Vagina (tissue), 2 donors: ENCODE results near the gene CASP8.

Experiments used
- POLR2A ChIP-seq, 2 donors: fragments of 450-650 bp; IDR thresholded peaks; one replicate each; pipeline ENCODE4 v1.6.1; 2017; ENCODE audit warnings: antibody characterized with exemption in 2 of 2, mild to moderate bottlenecking in 2 of 2, moderate library complexity in 2 of 2
- POLR2AphosphoS5 ChIP-seq, 2 donors: sonication (generic); formaldehyde crosslinking; IDR thresholded peaks; one replicate each; pipeline ENCODE4 v1.9.0; 2017; ENCODE audit warnings: antibody characterized with exemption in 2 of 2, mild to moderate bottlenecking in 2 of 2, low read depth in 1 of 2; ENCODE audit not compliant: insufficient read depth in 1 of 2
- TF ChIP-seq, protein P1 (sequence below), 3 experiments: fragments of 450-650 bp in 2 of 3; fragments of 200-600 bp in 1 of 3; sonication (generic) in 1 of 3; IDR thresholded peaks; one replicate each; pipeline ENCODE4 v1.5.1; 2017 to 2019; ENCODE audit warnings: antibody characterized with exemption in 3 of 3, mild to moderate bottlenecking in 2 of 3, moderate library complexity in 2 of 3

DNA sequence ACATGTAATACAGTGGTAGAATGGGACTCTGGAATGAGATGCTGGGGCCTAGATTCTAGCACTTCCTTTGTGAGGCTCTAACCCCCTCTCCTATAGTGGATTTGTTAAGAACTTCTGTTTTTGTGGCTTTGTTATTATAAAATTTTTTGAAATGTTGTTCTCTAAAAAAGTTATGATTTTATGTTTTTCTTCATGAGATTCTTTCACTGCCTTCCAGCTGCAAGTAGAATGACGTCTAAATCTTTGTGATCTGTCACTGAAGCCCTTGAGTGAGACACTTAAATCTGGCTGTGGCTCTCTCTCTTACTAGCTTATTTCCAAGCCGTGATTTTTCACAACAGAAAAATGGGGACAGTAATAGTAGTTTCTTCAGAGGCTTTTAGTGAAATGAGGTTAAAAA, 1.6 kb downstream of the CASP8 start:
- no peak for TF ChIP-seq POLR2AphosphoS5 (IDR thresholded peaks at IDR 0.05; ENCODE audit: insufficient read depth in 1 of 2, low read depth in 1 of 2)
- TF ChIP-seq, protein P1, sequence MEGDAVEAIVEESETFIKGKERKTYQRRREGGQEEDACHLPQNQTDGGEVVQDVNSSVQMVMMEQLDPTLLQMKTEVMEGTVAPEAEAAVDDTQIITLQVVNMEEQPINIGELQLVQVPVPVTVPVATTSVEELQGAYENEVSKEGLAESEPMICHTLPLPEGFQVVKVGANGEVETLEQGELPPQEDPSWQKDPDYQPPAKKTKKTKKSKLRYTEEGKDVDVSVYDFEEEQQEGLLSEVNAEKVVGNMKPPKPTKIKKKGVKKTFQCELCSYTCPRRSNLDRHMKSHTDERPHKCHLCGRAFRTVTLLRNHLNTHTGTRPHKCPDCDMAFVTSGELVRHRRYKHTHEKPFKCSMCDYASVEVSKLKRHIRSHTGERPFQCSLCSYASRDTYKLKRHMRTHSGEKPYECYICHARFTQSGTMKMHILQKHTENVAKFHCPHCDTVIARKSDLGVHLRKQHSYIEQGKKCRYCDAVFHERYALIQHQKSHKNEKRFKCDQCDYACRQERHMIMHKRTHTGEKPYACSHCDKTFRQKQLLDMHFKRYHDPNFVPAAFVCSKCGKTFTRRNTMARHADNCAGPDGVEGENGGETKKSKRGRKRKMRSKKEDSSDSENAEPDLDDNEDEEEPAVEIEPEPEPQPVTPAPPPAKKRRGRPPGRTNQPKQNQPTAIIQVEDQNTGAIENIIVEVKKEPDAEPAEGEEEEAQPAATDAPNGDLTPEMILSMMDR (IDR thresholded peaks at IDR 0.05): no peak
- no peak for TF ChIP-seq POLR2A (IDR thresholded peaks at IDR 0.05)
